Calu3 (cell line): ENCODE data around the gene MED10. TPM values are rescaled to one million over a fixed set of nuclear protein-coding genes. Genes with fewer than 3 reads are reported as not detected.
A peak's percentile ranks its signal among the peaks of the same experiment; 100 is the strongest.

Experiments
- BruUV-seq: library from RNA; stranded (reverse); fragments of 400-500 nt; replicated peaks from 2 replicates; lab custom pipeline; 2021; lab: Mats Ljungman, UMichigan
- CTCF ChIA-PET: fragments of 300-600 bp; sonication (Branson Sonifier 250); formaldehyde crosslinking; loops from one replicate; lab custom pipeline; 2022; ENCODE audit warnings: antibody characterized with exemption; lab: Charles Lee
- DNase-seq: peaks from one replicate; pipeline ENCODE4 v3.0.0; 2022
- H3K27ac Mint-ChIP-seq: one replicate; pipeline ENCODE4 v1.8.0; 2022; ENCODE audit warnings: mixed read lengths; ENCODE audit not compliant: unreplicated experiment
- H3K27me3 Mint-ChIP-seq: one replicate; pipeline ENCODE4 v1.8.0; 2022; ENCODE audit warnings: mixed read lengths; ENCODE audit not compliant: unreplicated experiment
- H3K36me3 Mint-ChIP-seq: one replicate; pipeline ENCODE4 v1.8.0; 2022; ENCODE audit warnings: mild to moderate bottlenecking, moderate library complexity, mixed read lengths; ENCODE audit not compliant: insufficient read depth, unreplicated experiment
- H3K4me1 Mint-ChIP-seq: one replicate; pipeline ENCODE4 v1.8.0; 2022; ENCODE audit warnings: mild to moderate bottlenecking, low read depth, mixed read lengths; ENCODE audit not compliant: unreplicated experiment
- H3K4me3 Mint-ChIP-seq: one replicate; pipeline ENCODE4 v1.8.0; 2022; ENCODE audit warnings: mild to moderate bottlenecking, low read depth, moderate library complexity, mixed read lengths; ENCODE audit not compliant: unreplicated experiment
- H3K9me3 Mint-ChIP-seq: one replicate; pipeline ENCODE4 v1.8.0; 2022; ENCODE audit warnings: low read depth, mixed read lengths; ENCODE audit not compliant: unreplicated experiment
- intact Hi-C: fragments of 100-400 bp; cut with micrococcal nuclease; formaldehyde crosslinking; loops from one replicate; pipeline ENCODE4 v1.10.0; 2022; ENCODE audit not compliant: unreplicated experiment
- total RNA-seq: library from RNA; stranded (reverse); gene quantifications from 2 replicates; pipeline ENCODE4 v1.2.3, GENCODE V29; 2022
- TF ChIP-seq, protein P1 (sequence below): fragments of 200-600 bp; IDR thresholded peaks from one replicate; pipeline ENCODE4 v1.8.0; 2022; ENCODE audit warnings: antibody characterized with exemption; ENCODE audit not compliant: unreplicated experiment

The MED10 gene
- total RNA-seq, 1 experiment from 2014 or later: 39.9 TPM

DNA sequence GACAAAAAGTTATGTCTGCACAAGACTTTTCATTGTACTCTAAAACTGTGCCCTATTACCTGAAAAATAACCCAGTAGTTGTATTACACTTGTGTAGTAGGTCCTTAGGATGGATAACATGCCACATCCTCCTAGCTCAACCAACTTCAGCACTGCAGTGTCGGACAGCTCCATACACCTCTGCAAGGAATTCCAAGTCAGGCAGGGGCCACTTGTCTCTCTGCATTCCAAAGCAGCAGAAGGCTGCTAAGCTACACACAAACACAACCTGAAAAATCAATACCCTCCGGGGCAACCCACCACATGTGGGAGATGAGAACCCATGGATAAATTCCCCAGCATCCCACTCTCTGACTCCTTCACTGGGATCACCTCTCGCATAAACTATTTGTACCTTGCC is 50.2 kb downstream of the MED10 start:
- BruUV-seq: no TSS peak
- H3K4me3 Mint-ChIP-seq: no peak overlapping the region
- intact Hi-C loops: no loop called here
- H3K4me1 Mint-ChIP-seq: no peaks in the 10 kb centered on the region
- TF ChIP-seq, protein P1, sequence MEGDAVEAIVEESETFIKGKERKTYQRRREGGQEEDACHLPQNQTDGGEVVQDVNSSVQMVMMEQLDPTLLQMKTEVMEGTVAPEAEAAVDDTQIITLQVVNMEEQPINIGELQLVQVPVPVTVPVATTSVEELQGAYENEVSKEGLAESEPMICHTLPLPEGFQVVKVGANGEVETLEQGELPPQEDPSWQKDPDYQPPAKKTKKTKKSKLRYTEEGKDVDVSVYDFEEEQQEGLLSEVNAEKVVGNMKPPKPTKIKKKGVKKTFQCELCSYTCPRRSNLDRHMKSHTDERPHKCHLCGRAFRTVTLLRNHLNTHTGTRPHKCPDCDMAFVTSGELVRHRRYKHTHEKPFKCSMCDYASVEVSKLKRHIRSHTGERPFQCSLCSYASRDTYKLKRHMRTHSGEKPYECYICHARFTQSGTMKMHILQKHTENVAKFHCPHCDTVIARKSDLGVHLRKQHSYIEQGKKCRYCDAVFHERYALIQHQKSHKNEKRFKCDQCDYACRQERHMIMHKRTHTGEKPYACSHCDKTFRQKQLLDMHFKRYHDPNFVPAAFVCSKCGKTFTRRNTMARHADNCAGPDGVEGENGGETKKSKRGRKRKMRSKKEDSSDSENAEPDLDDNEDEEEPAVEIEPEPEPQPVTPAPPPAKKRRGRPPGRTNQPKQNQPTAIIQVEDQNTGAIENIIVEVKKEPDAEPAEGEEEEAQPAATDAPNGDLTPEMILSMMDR: no peak
- H3K27ac Mint-ChIP-seq: no peak overlapping the region
- no peaks in the 10 kb centered on the region for H3K36me3 Mint-ChIP-seq
- DNase-seq: peak; percentile 22
- H3K27me3 Mint-ChIP-seq: no peaks in the 10 kb centered on the region
- CTCF ChIA-PET: interaction anchor here (0.6 kb wide), 1 partner anchor 353 kb away, joined by 4 read pairs; no protein-coding TSS in a partner anchor
- H3K9me3 Mint-ChIP-seq: no peaks in the 10 kb centered on the region

DNA sequence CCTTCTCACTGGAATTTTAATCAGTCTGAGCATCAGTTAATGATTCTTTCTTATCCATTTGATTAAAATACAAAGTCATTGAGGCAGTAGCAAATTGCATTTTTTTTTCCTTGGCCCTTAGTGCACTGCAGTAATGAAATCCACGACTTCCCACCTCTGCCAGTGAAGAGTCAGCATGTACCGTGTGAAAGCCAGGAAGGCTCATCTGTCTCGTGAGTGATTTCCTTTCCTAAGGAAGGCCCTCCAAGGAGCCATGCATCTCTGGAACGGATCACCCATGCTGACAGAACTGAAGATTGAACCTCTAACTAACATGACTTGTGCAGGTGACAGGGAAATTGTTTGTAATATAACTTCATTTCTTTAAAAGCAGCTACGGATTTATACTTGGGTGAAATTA is 51.6 kb downstream of the MED10 start:
- no peaks in the 10 kb centered on the region for H3K36me3 Mint-ChIP-seq
- no peak overlapping the region for H3K27ac Mint-ChIP-seq
- intact Hi-C loops: no loop called here
- peaks cover 2% of the 10 kb centered on the region for H3K9me3 Mint-ChIP-seq
- H3K4me3 Mint-ChIP-seq: no peak overlapping the region
- H3K27me3 Mint-ChIP-seq: no peaks in the 10 kb centered on the region
- no TSS peak for BruUV-seq
- H3K4me1 Mint-ChIP-seq: no peaks in the 10 kb centered on the region
- CTCF ChIA-PET: no interaction called here
- TF ChIP-seq, protein P1: no peak
- no peak for DNase-seq

DNA sequence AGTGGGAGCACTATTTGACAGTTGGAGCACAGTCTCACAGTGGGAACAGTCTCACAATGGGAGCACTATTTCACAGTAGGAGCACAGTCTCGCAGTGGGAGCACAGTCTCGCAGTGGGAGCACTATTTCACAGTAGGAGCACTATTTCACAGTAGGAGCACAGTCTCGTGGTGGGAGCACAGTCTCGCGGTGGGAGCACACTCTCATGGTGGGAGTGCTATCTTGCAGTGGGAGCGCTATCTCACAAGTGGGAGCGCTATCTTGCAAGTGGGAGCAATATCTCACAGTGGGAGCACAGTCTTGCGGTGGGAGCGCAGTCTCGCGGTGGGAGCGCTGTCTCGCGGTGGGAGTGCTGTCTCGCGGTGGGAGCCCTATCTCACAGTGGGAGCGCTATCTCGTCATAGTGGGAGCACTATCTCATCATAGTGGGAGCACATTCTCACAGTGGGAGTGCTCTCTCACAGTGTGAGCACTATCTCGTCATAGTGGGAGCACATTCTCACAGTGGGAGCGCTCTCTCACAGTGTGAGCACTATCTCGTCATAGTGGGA is 56.1 kb downstream of the MED10 start:
- H3K36me3 Mint-ChIP-seq: no peaks in the 10 kb centered on the region
- H3K27me3 Mint-ChIP-seq: no peaks in the 10 kb centered on the region
- TF ChIP-seq, protein P1: no peak
- intact Hi-C loops: no loop called here
- no peak overlapping the region for H3K4me3 Mint-ChIP-seq
- DNase-seq: no peak
- H3K4me1 Mint-ChIP-seq: no peaks in the 10 kb centered on the region
- H3K9me3 Mint-ChIP-seq: peaks cover 2% of the 10 kb centered on the region
- no TSS peak for BruUV-seq
- CTCF ChIA-PET: no interaction called here
- no peak overlapping the region for H3K27ac Mint-ChIP-seq

Other genes starting within 250 kb of the MED10 start
- not detected in 2 replicates for gene UBE2QL1, start 70.3 kb upstream of the MED10 start, total RNA-seq